SU-DHL-6 (cell line): ENCODE data around the gene DIP2C.

Source experiments
- EZH2phosphoT487 ChIP-seq: fragments of 200-600 bp; sonication (generic), shearing (Covaris generic); conservative IDR thresholded peaks from 2 replicates; pipeline ENCODE4 v1.6.1; 2018; ENCODE audit warnings: mild to moderate bottlenecking, antibody characterized with exemption, low read length, moderate library complexity, mixed read lengths
- TF ChIP-seq, protein P1 (sequence below): fragments of 200-600 bp; sonication (generic); IDR thresholded peaks from one replicate; pipeline ENCODE4 v1.5.1; 2017; ENCODE audit warnings: antibody characterized with exemption, mild to moderate bottlenecking, low read length, moderate library complexity; ENCODE audit not compliant: insufficient read depth, poor library complexity, severe bottlenecking

DNA sequence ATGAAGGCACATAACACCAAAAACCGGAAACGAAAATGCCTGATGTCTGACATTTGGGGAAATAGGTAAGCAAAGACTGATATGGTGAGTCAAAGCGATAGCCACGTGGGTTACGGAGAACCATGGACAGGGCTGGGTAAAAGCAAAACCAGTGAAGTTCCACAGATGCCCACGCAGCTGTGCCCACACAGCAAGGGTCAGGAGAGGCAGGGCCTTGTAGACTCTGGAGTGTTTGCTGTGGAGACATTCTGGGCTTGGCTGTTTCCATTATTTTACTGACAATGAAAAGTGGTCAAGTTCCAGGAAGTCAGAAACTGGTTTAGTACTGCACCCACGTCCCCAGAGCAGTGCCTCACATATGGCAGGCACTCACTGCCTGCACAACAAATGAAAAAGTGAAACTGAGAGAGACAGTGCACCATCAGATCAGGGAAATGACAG is 405.5 kb downstream of the DIP2C start:
- TF ChIP-seq, protein P1, sequence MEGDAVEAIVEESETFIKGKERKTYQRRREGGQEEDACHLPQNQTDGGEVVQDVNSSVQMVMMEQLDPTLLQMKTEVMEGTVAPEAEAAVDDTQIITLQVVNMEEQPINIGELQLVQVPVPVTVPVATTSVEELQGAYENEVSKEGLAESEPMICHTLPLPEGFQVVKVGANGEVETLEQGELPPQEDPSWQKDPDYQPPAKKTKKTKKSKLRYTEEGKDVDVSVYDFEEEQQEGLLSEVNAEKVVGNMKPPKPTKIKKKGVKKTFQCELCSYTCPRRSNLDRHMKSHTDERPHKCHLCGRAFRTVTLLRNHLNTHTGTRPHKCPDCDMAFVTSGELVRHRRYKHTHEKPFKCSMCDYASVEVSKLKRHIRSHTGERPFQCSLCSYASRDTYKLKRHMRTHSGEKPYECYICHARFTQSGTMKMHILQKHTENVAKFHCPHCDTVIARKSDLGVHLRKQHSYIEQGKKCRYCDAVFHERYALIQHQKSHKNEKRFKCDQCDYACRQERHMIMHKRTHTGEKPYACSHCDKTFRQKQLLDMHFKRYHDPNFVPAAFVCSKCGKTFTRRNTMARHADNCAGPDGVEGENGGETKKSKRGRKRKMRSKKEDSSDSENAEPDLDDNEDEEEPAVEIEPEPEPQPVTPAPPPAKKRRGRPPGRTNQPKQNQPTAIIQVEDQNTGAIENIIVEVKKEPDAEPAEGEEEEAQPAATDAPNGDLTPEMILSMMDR = no peak
- no peak for TF ChIP-seq EZH2phosphoT487
